RWPE2 (cell line): ENCODE measurements around the gene PARVA.
"Not testable (repeated sequence)": the region's sequence is repeated elsewhere in the genome, so short reads cannot be mapped to it uniquely, and the experiment has no call there.

Experiments
- ATAC-seq: fragments of 200-7000 bp; cut with Tn5 transposase; 3 replicates; pipeline ENCODE4 v1.9.1; 2021; ENCODE audit warnings: low read depth
- DNase-seq: peaks from one replicate; pipeline ENCODE4 v3.0.0-alpha.2; 2020; ENCODE audit warnings: low spot score
- H3K27ac ChIP-seq: fragments of 450-650 bp; 2 replicates; pipeline ENCODE4 v1.5.1; 2017; ENCODE audit warnings: mild to moderate bottlenecking; ENCODE audit not compliant: poor library complexity, severe bottlenecking
- H3K27me3 ChIP-seq: fragments of 250-450 bp; sonication (Bioruptor Pico); 2 replicates; pipeline ENCODE4 v1.5.1; 2021; ENCODE audit warnings: mild to moderate bottlenecking, moderate library complexity; ENCODE audit not compliant: insufficient read depth, poor library complexity, severe bottlenecking
- H3K36me3 ChIP-seq: fragments of 250-450 bp; sonication (Bioruptor Pico); 2 replicates; pipeline ENCODE4 v1.5.1; 2020; ENCODE audit warnings: low read depth, mild to moderate bottlenecking, moderate library complexity
- H3K4me1 ChIP-seq: fragments of 250-450 bp; sonication (Bioruptor Pico); 2 replicates; pipeline ENCODE4 v1.5.1; 2021; ENCODE audit warnings: mild to moderate bottlenecking, moderate library complexity; ENCODE audit not compliant: insufficient read depth, poor library complexity, severe bottlenecking
- H3K4me3 ChIP-seq: fragments of 250-450 bp; sonication (Bioruptor Pico); 2 replicates; pipeline ENCODE4 v1.5.1; 2021; ENCODE audit warnings: mild to moderate bottlenecking, moderate library complexity; ENCODE audit not compliant: severe bottlenecking
- H3K9me3 ChIP-seq: fragments of 250-450 bp; sonication (Bioruptor Pico); 2 replicates; pipeline ENCODE4 v1.5.1; 2021; ENCODE audit warnings: mild to moderate bottlenecking, moderate library complexity; ENCODE audit not compliant: severe bottlenecking
- TF ChIP-seq, protein P1 (sequence below): fragments of 450-650 bp; IDR thresholded peaks from one replicate; pipeline ENCODE4 v1.5.1; 2017; ENCODE audit warnings: mild to moderate bottlenecking, moderate library complexity; ENCODE audit not compliant: poor library complexity, severe bottlenecking

PARVA gene

DNA sequence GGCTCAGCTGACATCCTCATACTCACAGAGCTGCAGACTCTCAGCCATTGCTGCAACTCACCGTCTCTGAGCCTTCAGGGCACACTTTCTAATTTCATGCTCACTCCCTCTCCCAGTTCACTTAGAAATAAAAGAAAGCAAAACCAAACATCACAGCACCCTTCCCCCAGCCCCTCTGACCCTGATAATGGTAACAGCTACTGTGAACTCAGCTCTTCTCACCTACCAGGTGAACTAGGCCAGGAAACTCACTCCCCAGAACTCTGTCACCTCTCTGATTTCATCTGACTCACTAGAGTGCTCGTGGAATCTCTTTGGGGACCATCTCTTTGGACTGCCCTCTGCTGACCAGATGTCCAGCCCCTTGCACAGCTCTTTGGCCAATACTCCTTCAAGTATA is 14.5 kb upstream of the PARVA start:
- TF ChIP-seq, protein P1, sequence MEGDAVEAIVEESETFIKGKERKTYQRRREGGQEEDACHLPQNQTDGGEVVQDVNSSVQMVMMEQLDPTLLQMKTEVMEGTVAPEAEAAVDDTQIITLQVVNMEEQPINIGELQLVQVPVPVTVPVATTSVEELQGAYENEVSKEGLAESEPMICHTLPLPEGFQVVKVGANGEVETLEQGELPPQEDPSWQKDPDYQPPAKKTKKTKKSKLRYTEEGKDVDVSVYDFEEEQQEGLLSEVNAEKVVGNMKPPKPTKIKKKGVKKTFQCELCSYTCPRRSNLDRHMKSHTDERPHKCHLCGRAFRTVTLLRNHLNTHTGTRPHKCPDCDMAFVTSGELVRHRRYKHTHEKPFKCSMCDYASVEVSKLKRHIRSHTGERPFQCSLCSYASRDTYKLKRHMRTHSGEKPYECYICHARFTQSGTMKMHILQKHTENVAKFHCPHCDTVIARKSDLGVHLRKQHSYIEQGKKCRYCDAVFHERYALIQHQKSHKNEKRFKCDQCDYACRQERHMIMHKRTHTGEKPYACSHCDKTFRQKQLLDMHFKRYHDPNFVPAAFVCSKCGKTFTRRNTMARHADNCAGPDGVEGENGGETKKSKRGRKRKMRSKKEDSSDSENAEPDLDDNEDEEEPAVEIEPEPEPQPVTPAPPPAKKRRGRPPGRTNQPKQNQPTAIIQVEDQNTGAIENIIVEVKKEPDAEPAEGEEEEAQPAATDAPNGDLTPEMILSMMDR, result no peak
- Histone ChIP-seq H3K9me3 (no peaks in the 10 kb centered on the region), H3K27me3 (no peaks in the 10 kb centered on the region), H3K36me3 (peaks cover 4% of the 10 kb centered on the region; the same call in 1 of the 2 replicates), H3K4me3 (no peak overlapping the region), H3K4me1 (peaks cover 4% of the 10 kb centered on the region), H3K27ac (no peak overlapping the region)
- ATAC-seq (no peak), DNase-seq (no peak)

DNA sequence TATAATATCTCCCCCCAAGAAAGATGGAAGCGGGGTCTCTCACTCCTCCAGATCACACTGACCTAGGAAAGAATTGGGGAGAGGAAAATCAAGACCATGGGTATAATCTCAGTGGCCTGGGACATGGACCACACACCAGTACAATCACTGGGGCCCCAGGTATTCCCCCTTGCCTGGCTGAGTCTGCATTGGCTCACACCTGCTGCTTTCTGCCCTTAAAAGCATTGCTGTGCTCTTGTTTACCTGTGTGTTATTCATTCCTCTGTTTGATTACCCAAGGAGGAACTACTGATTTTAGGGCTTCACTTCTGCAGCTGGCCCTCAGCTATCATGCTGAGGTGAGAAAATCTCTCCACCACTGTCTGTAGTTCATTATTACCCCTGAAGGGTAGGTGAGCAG is 14.0 kb upstream of the PARVA start:
- Histone ChIP-seq H3K27ac (no peak overlapping the region), H3K4me1 (peaks cover 4% of the 10 kb centered on the region), H3K27me3 (no peaks in the 10 kb centered on the region), H3K9me3 (no peaks in the 10 kb centered on the region), H3K4me3 (no peak overlapping the region), H3K36me3 (peaks cover 4% of the 10 kb centered on the region; the same call in 1 of the 2 replicates)
- TF ChIP-seq, protein P1, result no peak
- DNase-seq, result no peak
- ATAC-seq, result no peak

DNA sequence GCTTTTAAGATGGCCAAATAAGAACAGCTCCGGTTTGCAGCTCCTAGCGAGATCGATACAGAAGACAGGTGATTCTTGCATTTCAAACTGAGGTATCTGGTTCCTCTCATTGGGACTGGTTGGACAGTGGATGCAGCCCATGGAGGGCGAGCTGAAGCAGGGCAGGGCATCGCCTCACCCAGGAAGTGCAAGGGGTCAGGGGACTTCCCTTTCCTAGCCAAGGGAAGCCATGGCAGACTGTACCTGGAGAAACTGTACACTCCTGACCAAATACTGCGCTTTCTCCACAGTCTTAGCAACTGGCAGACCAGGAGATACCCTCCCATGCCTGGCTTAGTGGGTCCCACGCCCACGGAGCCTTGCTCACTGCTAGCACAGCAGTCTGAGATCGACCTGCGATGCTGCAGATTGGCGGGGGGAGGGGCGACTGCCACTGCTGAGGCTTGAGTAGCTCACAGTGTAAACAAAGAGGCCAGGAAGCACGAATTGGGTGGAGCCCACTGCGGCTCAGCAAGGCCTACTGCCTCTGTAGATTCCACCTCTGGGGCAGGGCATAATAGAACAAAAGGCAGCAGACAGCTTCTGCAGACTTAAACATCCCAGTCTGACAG is 11.3 kb upstream of the PARVA start:
- not testable (repeated sequence) for DNase-seq, H3K4me3 ChIP-seq, H3K27me3 ChIP-seq, H3K36me3 ChIP-seq, H3K4me1 ChIP-seq, H3K27ac ChIP-seq, H3K9me3 ChIP-seq
- ATAC-seq, result peak; percentile 62

DNA sequence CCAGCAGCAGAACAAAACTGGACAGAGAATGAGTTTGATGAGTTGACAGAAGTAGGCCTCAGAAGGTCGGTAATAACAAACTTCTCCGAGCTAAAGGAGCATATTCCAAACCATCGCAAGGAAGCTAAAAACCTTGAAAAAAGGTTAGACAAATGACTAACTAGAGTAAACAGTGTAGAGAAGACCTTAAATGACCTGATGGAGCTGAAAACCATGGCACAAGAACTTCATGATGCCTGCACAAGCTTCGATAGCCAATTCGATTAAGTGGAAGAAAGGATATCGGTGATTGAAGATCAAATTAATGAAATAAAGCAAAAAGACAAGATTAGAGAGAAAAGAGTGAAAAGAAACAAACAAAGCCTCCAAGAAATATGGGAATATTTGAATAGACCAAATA is 10.3 kb upstream of the PARVA start:
- not testable (repeated sequence) for H3K27ac ChIP-seq, H3K4me3 ChIP-seq, H3K27me3 ChIP-seq, ATAC-seq, H3K9me3 ChIP-seq, DNase-seq, H3K36me3 ChIP-seq, H3K4me1 ChIP-seq

DNA sequence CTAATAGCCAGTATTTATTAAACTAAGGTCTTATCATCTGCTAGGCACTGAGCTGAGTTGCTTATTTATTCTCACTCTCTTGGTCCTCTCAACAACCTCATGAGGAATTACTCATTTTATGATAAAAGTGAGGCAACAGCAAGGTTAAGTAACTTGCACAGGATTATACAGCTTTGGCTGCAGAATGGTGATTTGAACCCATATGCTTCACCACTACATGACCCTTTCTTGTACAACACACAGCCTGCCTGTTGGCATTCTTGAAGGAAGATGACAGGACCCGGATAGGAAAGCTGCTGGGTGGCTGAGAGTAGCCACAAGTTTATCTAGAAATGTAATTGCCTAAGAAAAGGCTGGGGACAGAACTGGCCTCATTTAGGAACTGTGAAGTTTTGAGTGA is 5.3 kb upstream of the PARVA start:
- TF ChIP-seq, protein P1, result no peak
- ATAC-seq, result no peak
- DNase-seq, result no peak
- Histone ChIP-seq H3K4me1 (no peaks in the 10 kb centered on the region), H3K27ac (no peak overlapping the region), H3K27me3 (no peaks in the 10 kb centered on the region), H3K4me3 (no peak overlapping the region), H3K9me3 (no peaks in the 10 kb centered on the region), H3K36me3 (no peaks in the 10 kb centered on the region)

DNA sequence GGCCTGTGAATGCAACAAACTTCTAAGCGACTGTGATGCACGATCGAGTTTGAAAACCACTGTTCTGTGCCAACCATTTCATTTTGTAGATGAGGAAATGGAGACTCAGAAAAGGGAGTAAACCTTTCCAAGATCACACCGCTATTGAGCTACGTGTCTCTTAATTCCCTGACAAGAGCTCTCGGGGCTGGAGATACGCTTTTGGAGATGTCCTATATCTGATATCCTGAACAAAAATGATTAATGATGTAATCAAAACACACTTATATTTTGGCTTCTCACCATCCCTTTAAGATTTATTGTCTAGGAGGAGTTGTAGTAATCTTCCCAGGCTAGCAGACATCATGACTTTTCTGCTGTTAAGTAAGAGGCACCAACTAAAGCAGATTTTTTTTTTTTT is 1.7 kb upstream of the PARVA start:
- Histone ChIP-seq H3K4me1 (peaks cover 3% of the 10 kb centered on the region), H3K27ac (no peak overlapping the region), H3K4me3 (no peak overlapping the region), H3K9me3 (no peaks in the 10 kb centered on the region), H3K27me3 (no peaks in the 10 kb centered on the region), H3K36me3 (0 out of 2 replicates have a peak, but pooled peaks cover 4% of the 10 kb centered on the region)
- DNase-seq, result no peak
- TF ChIP-seq, protein P1, result no peak
- no peak for ATAC-seq
